CD4-positive, alpha-beta T cell treated with Interleukin-15 for 1 hour (primary cell): ENCODE measurements around the gene GRID2IP.

ENCODE experiments used
- DNase-seq: peaks from one replicate; pipeline ENCODE4 v3.0.0-alpha.2; 2020

Gene GRID2IP

GRCh38 chr7:6516387-6516983 is 34.8 kb downstream of the GRID2IP start:
- DNase-seq, result peak; percentile 58

DNA sequence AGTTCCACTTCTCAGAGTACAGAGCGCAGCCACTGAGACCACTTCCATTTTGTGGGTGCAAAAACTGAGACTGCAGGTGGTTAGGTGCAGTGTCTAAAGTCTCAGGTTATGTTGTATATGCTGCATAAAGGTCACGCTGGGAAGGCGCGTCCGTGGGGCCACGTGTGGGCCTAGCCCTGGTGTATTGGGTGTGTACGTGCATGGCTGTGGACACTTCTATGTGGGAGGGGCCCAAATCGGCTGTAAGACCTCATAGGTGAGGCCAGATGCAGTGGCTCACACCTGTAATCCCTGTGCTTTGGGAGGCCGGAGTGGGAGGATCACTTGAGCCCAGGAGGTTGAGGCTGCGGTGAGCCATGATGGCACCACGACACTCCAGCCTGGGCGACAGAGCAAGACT is 37.7 kb downstream of the GRID2IP start:
- no peak for DNase-seq

DNA sequence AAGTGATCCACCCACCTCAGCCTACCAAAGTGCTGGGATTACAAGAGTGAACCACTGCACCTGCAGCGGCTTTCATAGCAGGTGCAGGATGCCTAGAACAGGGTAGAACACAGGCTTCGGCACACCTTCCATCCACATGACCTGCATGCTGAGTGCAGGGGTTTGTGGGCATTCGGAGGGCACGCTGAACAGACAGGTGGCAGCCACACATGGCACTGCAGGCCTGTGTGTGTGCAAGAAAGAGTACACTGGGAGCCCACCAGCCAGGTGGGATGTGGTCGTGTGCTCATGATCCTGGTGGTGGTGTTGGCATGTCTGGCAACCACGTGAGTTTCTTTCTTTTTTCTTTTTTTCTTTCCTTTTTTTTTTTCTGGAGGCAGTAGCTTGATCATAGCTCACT is 38.4 kb downstream of the GRID2IP start:
- no peak for DNase-seq

GRCh38 chr7:6510476-6511133 is 40.7 kb downstream of the GRID2IP start:
- DNase-seq, result no peak

- DNase-seq, result no peak
Observed at GRCh38 chr7:6508950-6509349, 42.3 kb downstream of the GRID2IP start.

DNA sequence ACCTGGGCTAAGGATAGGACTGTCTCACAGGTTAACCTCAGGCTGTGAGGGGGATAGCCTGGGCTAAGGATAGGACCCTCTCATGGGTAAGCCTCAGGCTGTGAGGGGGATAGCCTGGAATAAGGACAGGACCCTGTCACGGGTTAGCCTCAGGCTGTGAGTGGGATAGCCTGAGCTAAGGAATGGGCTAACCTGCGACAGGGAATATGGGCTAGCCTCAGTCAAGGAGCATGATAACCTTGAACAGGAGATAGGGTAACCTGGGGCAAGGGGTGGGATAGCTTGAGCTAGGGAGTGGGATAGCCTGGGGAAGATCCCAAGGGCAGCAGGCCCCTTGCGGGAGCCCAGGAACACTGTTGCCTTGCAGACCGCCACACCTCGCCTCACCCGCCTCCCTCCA is 42.7 kb downstream of the GRID2IP start:
- no peak for DNase-seq

DNA sequence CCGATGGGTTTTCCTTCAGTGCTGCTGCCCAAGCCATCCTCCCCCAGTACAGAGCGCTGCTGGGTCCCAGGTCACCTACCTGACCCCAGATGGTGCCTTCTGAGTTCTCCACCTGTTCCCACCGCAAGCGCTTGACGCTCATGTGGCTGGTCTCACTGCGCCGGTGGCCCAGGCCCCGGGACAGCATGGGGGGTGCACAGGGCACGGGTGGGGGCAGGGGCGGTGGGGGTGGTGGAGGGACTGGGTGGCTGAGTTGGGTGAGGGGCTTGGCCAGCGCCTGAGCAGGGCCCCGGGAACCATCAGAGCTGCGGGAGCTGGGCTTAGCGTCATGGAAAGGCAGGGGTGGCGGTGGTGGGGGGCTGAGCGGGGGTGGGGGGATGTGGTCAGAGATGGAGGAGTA is 43.4 kb downstream of the GRID2IP start:
- no peak for DNase-seq

DNA sequence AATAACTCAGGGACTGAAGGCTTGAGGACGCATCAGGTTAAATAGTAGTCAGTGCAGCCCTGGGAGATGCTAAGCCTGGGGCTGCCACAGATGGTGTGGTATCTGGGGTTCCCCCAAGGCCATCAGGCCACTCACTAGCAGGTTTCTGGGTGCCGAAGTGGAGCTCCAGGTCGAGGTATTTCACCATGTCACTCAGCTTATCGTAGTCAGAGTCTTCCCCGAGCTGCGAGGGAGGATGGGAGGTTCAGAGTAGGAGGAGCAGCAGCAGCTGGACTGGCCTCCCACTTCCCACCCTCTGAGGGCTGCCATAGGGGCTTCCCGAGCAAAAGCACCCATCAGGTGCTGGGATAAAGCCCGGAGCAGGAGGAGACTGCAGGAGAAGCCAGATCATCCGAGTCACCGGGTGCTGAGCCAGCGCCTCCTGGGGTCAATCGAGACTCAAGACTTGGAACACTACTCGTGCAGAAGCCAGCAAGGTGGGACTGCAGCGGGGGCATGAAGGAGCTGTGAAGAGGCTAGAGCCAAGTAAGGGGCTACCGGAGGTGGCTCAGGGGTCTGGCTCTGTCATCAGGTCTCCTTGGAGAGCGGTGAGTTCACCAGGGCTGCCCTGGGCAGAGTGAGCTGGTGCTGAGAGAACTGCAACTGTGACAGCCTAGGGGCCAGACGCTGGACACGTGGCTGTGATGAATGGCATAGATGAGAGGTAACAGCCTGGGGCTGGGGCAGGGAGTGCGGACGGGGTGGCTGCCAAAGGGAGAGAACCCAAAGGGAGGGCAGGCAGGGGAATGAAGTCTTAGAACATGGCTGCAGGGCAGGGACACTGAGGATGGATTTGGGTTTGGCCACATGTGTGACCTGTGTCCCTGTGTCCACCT is 45.3 kb downstream of the GRID2IP start:
- DNase-seq, result no peak

GRCh38 chr7:6504996-6505395 is 46.3 kb downstream of the GRID2IP start:
- DNase-seq, result no peak

DNA sequence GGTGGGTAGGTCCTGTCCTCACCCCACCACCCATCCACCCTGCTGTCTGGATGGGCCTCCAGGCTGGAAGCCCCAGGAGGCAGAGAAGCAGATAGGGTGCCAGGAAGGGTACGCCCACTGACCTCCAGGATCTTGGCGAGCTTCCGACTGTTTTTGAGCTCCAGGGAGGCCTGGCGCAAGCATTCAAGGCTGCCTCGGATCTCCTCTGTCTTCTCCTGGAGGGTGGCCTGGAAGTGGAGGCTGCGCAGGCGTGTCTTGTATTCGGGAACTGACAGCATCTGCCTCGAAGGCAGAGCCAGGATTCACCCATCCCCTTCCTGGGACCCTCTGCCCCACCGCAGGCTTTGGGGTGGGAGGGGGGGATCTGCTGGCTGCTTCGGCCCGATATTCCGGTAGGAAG is 48.4 kb downstream of the GRID2IP start:
- no peak for DNase-seq

DNA sequence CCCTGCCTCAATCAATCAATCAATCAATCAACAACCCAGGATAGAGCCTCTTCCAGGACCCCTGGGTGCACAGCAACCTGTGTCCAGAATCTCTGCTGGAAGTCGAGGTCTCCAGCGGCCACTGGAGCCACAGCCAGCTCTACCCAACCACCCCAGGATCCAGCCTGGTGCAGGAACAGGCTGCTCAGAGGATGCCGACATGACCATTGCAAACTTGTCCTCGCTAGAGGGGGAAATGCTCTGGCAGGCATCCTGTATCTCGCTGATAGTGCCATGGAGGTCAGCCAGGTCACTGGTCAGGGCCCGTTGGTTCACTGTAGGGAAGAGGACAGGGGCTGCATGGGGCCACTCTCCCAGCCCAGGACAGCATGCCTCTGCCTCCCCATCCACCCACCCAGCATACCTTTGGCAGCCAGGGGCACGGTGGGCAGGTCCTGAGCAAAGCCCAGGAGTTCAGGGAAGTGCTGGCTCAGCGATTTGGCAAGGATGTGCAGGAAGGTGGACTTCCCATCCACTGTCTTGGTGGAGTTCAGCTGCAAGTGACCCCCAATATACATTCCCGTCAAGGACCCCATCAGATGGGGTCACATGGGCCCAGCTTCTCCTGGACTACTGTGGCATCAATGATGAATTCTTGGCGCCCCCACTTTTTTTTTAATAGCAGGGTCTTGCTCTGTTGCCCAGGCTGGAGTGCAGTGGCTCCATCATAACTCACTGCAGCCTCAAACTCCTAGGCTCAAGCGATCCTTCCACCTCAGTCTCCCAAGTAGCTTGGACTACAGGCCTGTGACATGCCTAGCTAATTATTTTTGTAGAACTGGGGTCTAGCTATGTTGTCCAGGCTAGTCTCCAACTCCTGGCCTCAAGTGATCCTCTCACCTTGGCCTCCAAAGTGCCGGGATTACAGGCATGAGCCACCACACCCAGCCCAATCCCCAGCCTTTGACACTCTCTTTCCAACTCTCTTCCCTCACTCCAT is 49.4 kb downstream of the GRID2IP start:
- DNase-seq, result no peak

- no peak for DNase-seq
Observed at GRCh38 chr7:6500691-6501090, 50.6 kb downstream of the GRID2IP start.

GRCh38 chr7:6497994-6498393 is 53.3 kb downstream of the GRID2IP start:
- DNase-seq, result no peak

- no peak for DNase-seq
Observed at GRCh38 chr7:6497637-6497905, 53.7 kb downstream of the GRID2IP start.

DNA sequence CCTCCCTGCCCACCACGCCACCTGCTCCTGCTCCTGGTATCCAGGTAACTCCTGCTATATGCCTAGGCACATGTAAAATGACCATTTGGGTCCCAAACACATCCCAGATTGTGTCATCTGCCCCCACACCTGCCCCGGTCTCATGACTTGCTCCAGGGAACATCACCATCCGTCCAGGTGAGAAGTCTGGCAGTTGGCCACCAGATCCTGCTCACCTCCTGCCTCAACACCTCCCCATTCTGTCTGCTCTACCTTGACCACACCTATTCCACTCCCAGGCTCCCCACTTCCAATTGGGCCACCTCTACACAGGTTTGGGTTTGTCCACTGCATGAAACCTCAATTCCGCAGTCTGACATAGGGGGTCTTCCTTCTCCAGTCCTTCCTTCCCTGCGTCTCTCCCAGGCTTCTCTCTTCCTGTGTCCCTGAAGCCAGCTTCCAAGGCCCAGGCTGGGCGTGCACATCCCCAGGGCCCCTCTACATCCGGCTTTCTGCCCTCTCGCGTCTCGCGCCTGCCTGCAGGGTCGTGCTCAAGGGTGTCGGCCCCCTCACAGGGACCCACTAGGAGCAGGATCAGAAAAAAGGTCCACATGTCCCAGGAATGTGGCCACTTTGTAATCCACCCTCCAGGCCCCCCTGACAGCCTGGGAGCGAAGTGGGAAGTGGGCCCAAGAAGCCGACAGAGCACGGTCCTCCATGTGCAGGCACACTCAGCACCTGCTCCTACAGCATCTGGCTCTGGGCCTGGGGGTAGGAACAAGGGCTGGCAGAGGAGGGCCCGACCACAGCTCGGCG is 54.2 kb downstream of the GRID2IP start:
- no peak for DNase-seq

DNA sequence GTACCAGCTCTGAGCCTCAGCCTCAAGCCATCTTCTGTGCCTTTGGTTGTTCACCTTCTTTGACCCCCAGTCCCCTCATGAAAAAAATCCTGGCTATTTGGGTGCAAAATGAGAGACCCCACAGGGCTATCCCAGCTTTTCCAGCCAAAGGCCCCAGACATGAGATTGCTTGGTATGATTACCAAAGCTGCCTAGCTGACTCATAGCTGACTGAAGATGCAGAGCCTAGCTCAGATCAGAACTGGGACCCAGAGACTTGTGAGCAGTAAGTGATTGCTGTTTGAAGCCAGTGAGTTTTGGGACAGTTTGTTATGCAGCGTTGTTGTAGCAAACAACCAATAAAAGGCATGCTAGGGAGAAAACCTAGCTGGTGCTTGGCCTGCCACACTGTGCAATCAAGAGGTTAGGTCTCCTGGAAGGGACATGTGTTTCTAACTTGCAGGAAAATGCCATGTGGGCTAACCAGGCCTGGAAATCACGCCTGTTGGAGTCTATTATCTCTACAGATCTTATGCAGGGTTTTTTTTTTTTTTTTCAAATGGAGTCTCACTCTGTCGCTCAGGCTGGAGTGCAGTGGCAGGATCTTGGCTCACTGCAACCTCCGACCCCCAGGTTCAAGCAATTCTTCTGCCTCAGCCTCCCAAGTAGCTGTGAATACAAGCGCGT is 55.5 kb downstream of the GRID2IP start:
- DNase-seq, result no peak

GRCh38 chr7:6494365-6494764 is 56.9 kb downstream of the GRID2IP start:
- DNase-seq, result no peak

GRCh38 chr7:6491194-6491593 is 60.1 kb downstream of the GRID2IP start:
- DNase-seq, result no peak

DNA sequence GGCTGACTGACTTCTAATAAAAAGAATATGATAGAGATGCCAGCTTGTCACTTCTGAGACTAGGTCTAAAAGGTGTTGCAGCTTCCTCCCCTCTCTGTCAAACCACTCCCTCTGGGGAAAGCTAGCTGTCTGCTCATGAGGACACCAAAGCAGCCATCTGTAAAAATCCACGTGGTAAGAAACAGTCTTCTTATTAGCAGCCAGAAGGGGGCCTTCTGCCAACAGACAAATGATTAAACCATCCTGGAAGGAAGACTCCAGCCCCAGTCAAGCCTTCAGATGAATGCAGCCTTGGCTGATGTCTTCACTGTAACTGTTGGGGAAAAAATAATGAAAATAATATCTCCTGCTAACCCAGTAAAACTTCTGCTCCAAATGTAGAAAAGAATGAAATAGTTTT is 61.6 kb downstream of the GRID2IP start:
- no peak for DNase-seq

- DNase-seq, result no peak
Observed at GRCh38 chr7:6487184-6487545, 64.1 kb downstream of the GRID2IP start.

DNA sequence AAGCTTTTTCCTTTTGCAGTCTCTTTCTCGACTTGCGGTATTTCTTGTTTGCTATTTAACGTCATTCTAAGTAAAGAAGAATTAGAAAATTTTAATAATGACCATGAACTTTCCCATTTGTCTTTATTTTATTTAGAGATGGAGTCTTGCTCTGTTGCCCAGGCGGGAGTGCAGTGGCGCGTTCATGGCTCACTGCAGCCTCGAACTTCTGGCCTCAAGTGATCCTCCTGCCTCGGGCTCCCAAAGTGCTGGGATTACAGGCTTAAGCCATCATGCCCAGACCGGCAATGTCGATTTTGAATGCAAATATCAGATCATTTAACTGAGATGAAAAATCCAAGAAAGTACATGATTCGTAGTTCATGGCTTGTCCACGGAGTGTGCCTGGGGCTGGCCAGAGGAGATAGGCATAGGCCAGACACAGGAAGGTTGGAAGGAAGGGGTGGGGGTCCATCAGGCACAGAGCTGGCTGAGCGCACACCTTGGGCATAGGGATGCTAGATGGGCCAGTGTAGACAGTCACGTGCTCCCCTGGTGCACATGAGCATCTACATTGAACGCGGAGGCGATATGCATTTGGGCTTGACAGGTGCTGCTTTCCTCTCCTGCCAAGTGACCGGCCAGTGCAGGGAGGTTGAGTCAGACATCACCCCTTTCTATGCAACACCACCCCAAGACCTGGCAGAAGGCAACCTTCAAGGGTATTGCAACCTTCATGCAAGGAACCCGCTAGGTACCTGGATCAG is 64.7 kb downstream of the GRID2IP start:
- no peak for DNase-seq
